HepG2 (cell line): ENCODE measurements around the gene ACSL6. TPM values are rescaled to one million over a fixed set of nuclear protein-coding genes. Genes with fewer than 3 reads are reported as not detected.

Experiments
- ATAC-seq: fragments of 200-7000 bp; cut with Tn5 transposase; 3 replicates; pipeline ENCODE4 v1.9.1; 2020; ENCODE audit warnings: mild to moderate bottlenecking, moderate library complexity
- BruUV-seq: library from RNA; stranded (reverse); fragments of 400-500 nt; replicated peaks from 2 replicates; lab custom pipeline; 2021; lab: Mats Ljungman, UMichigan
- CTCF ChIA-PET: fragments of 300-600 bp; formaldehyde crosslinking; extraction: SDS; loops from one replicate; lab custom pipeline; 2021; ENCODE audit warnings: low total read pairs, inconsistent platforms, low intra/inter-chr PET ratio; lab: Yijun Ruan, JAX
- POLR2A ChIA-PET: fragments of 350-600 bp; sonication (Branson Sonifier 250); formaldehyde crosslinking; loops from one replicate; lab custom pipeline; 2020; ENCODE audit warnings: antibody characterized with exemption, inconsistent platforms; lab: Yijun Ruan, JAX
- DNase-seq: peaks from one replicate; pipeline ENCODE4 v3.0.0-alpha.2; 2015; ENCODE audit warnings: low spot score
- FAIRE-seq: peaks from 3 replicates; lab custom pipeline; 2011; peaks lifted over from hg19 to GRCh38; lab: Jason Lieb, UNC
- H2AFZ ChIP-seq: one replicate; pipeline ENCODE4 v1.6.1; 2011; ENCODE audit warnings: low read length, inconsistent platforms
- H3K27ac ChIP-seq: fragments of 300-600 bp; 3 replicates; pipeline ENCODE4 v1.8.0; 2011; ENCODE audit warnings: mixed run types, mild to moderate bottlenecking, mixed read lengths, low read length, inconsistent platforms; ENCODE audit not compliant: insufficient read depth; ENCODE audit errors: extremely low read length
- H3K27me3 ChIP-seq, 2 experiments: fragments of 200-600 bp in 1 of 2; 2 replicates in 1 of 2; 3 replicates in 1 of 2; pipeline versions ENCODE4 v1.6.0 to v1.8.0; 2011; ENCODE audit warnings: low read length in 2 of 2, mild to moderate bottlenecking in 2 of 2, moderate library complexity in 2 of 2, inconsistent platforms in 1 of 2; ENCODE audit not compliant: insufficient read depth in 2 of 2, control insufficient read depth in 1 of 2
- H3K36me3 ChIP-seq, 2 experiments: fragments of 200-600 bp in 1 of 2; replicated peaks in 1 of 2; 2 replicates in 1 of 2; 3 replicates in 1 of 2; pipeline versions ENCODE4 v1.5.1 to v1.8.0; 2011; ENCODE audit warnings: low read length in 2 of 2, inconsistent platforms in 1 of 2; ENCODE audit not compliant: insufficient read depth in 2 of 2, control insufficient read depth in 1 of 2
- H3K4me1 ChIP-seq: 2 replicates; pipeline ENCODE4 v1.5.1; 2012; ENCODE audit warnings: low read length, inconsistent platforms; ENCODE audit not compliant: insufficient read depth
- H3K4me2 ChIP-seq: 2 replicates; pipeline ENCODE4 v1.6.0; 2011; ENCODE audit warnings: low read depth, low read length, inconsistent platforms
- H3K4me3 ChIP-seq, 3 experiments: fragments of 200-600 bp in 1 of 3; sonication (generic), shearing (Covaris generic) in 1 of 3; replicated peaks in 1 of 3; 2 replicates each; pipeline ENCODE4 v1.5.1; 2011 to 2016; ENCODE audit warnings: low read length in 3 of 3, inconsistent platforms in 2 of 3, low read depth in 2 of 3, mild to moderate bottlenecking in 2 of 3, control low read depth in 1 of 3, mixed read lengths in 1 of 3; ENCODE audit not compliant: insufficient read depth in 1 of 3
- H3K79me2 ChIP-seq: one replicate; pipeline ENCODE4 v1.6.1; 2011; ENCODE audit warnings: low read length, inconsistent platforms; ENCODE audit not compliant: insufficient read depth
- H3K9ac ChIP-seq: 2 replicates; pipeline ENCODE4 v1.6.0; 2011; ENCODE audit warnings: mild to moderate bottlenecking, low read depth, low read length, inconsistent platforms; ENCODE audit not compliant: insufficient read depth
- H3K9me3 ChIP-seq: 2 replicates; pipeline ENCODE4 v1.5.1; 2012; ENCODE audit warnings: mild to moderate bottlenecking, low read length
- H4K20me1 ChIP-seq: 2 replicates; pipeline ENCODE4 v1.6.0; 2011; ENCODE audit warnings: inconsistent platforms, mild to moderate bottlenecking, low read length, moderate library complexity; ENCODE audit not compliant: insufficient read depth
- AKAP8 ChIP-seq: sonication (generic); formaldehyde crosslinking; IDR thresholded peaks from 2 replicates; pipeline ENCODE4 v1.5.1; 2020; ENCODE audit warnings: mild to moderate bottlenecking, missing genetic modification reagents
- ATF7-NPFF ChIP-seq: sonication (generic); formaldehyde crosslinking; IDR thresholded peaks from 2 replicates; pipeline ENCODE4 v1.8.1; 2023; ENCODE audit warnings: mild to moderate bottlenecking, low read depth, missing genetic modification reagents, moderate library complexity
- CEBPB ChIP-seq: IDR thresholded peaks from 2 replicates; pipeline ENCODE4 v1.6.1; 2011; ENCODE audit warnings: low read depth, low read length, improper control_type of control experiment, borderline replicate concordance
- FOXO4 ChIP-seq: sonication (generic); formaldehyde crosslinking; conservative IDR thresholded peaks from 2 replicates; pipeline ENCODE4 v1.8.1; 2023; ENCODE audit warnings: missing genetic modification reagents
- POGK ChIP-seq: sonication (generic); formaldehyde crosslinking; conservative IDR thresholded peaks from 2 replicates; pipeline ENCODE4 v1.8.0; 2022; ENCODE audit warnings: mild to moderate bottlenecking, moderate library complexity, missing genetic modification reagents
- POLR2A ChIP-seq, 2 experiments: IDR thresholded peaks; 2 replicates each; pipeline ENCODE4 v1.6.1; 2011; ENCODE audit warnings: low read depth in 2 of 2, low read length in 2 of 2, mild to moderate bottlenecking in 1 of 2, moderate library complexity in 1 of 2; ENCODE audit not compliant: insufficient read depth in 1 of 2
- STAT6 ChIP-seq: sonication (generic); formaldehyde crosslinking; IDR thresholded peaks from 2 replicates; pipeline ENCODE4 v1.4.0; 2020; ENCODE audit warnings: missing genetic modification reagents, mild to moderate bottlenecking, borderline replicate concordance
- WIZ ChIP-seq: sonication (generic); formaldehyde crosslinking; IDR thresholded peaks from 2 replicates; pipeline ENCODE4 v1.5.1; 2020; ENCODE audit warnings: mild to moderate bottlenecking, missing genetic modification reagents
- ZNF17 ChIP-seq: sonication (generic); formaldehyde crosslinking; IDR thresholded peaks from 2 replicates; pipeline ENCODE4 v1.5.0; 2020; ENCODE audit warnings: mild to moderate bottlenecking, missing genetic modification reagents
- ZNF350 ChIP-seq: sonication (generic); formaldehyde crosslinking; IDR thresholded peaks from 2 replicates; pipeline ENCODE4 v1.4.0; 2020; ENCODE audit warnings: mild to moderate bottlenecking, low read depth, missing genetic modification reagents, borderline replicate concordance
- ZNF704 ChIP-seq: sonication (generic); formaldehyde crosslinking; IDR thresholded peaks from 2 replicates; pipeline ENCODE4 v1.8.1; 2023; ENCODE audit warnings: mild to moderate bottlenecking, inconsistent platforms, moderate library complexity, missing genetic modification reagents, borderline replicate concordance
- ZNF747 ChIP-seq: sonication (generic); formaldehyde crosslinking; IDR thresholded peaks from 2 replicates; pipeline ENCODE4 v1.8.1; 2023; ENCODE audit warnings: missing genetic modification reagents, mild to moderate bottlenecking, borderline replicate concordance
- WGBS: methylation state at CpG from one replicate; pipeline ENCODE4 v1.1.6; 2017; ENCODE audit warnings: low lambda C conversion rate; 5-methylcytosine and 5-hydroxymethylcytosine counted together
- in situ Hi-C: cut with HindIII; loops from 2 replicates; pipeline ENCODE4 v1.10.0; 2017; ENCODE audit warnings: low pct_unique_long_range_greater_than_20kb; ENCODE audit not compliant: extremely low pct_ligation_motif_present
- intact Hi-C: fragments of 100-400 bp; cut with micrococcal nuclease; formaldehyde crosslinking; loops from one replicate; pipeline ENCODE4 v1.10.0; 2022; ENCODE audit not compliant: unreplicated experiment
- polyA plus RNA-seq, 8 experiments: library from polyadenylated mRNA; depleted of rRNA in 3 of 8; stranded (reverse) in 7 of 8; unstranded in 1 of 8; fragments of >200 nt; fragmentation: Illumina TruSeq in 4 of 8; extraction: Trizol in 4 of 8; gene quantifications; 2 replicates each; pipeline versions ENCODE4 v1.2.1 to v1.2.3, GENCODE V29; 2011 to 2016; ENCODE audit warnings: low read depth in 4 of 8, missing spikeins in 1 of 8, mixed read lengths in 1 of 8; ENCODE audit not compliant: insufficient read depth in 1 of 8
- total RNA-seq, 5 experiments: library from RNA; depleted of rRNA; stranded (reverse); fragments of >200 nt; fragmentation: Illumina TruSeq; extraction: Trizol; gene quantifications; 2 replicates each; pipeline ENCODE4 v1.2.3, GENCODE V29; 2016; ENCODE audit warnings: low read depth in 1 of 5

Gene ACSL6
- total and polyA plus RNA-seq, 2 of the 13 experiments (the other 11 are each of a cell fraction or from before 2014, with no cell fraction given) = 3.7 to 3.8 TPM

- Histone ChIP-seq H3K79me2 (no peaks in the 10 kb centered on the region), H3K4me2 (peak overlapping the region; percentile 72), H3K9me3 (no peaks in the 10 kb centered on the region), H3K36me3 (no peaks in the 10 kb centered on the region), H4K20me1 (no peaks in the 10 kb centered on the region), H3K4me3 (peak overlapping the region in 1 of 3 experiments; percentile 12; a peak in 1 of 6 replicates), H3K9ac (peak overlapping the region; percentile 62), H3K4me1 (peaks cover 95% of the 10 kb centered on the region), H3K27me3 (no peaks in the 10 kb centered on the region), H2AFZ (no peak overlapping the region), H3K27ac (peak overlapping the region; percentile 95)
- no peak for ATAC-seq
- intact Hi-C loops = loop anchor here (5.0 kb wide), 3 partner anchors 39 to 124 kb away; no protein-coding TSS in a partner anchor
- CTCF ChIA-PET = no interaction called here
- 0 out of 2 replicates have a peak, but pooled peaks have one; percentile 48 for TF ChIP-seq WIZ (CRISPR knock-in tag)
- TF ChIP-seq ZNF747 (CRISPR knock-in tag) = 0 out of 2 replicates have a peak, but pooled peaks have one; percentile 38
- no peak for TF ChIP-seq ZNF704
- TF ChIP-seq ZNF350 (CRISPR knock-in tag) = no peak
- TF ChIP-seq STAT6 = no peak
- TF ChIP-seq ZNF17 (CRISPR knock-in tag) = no peak
- TF ChIP-seq CEBPB = 0 out of 2 replicates have a peak, but pooled peaks have one; percentile 13
- TF ChIP-seq ATF7-NPFF (CRISPR knock-in tag) = no peak
- no peak for TF ChIP-seq AKAP8 (CRISPR knock-in tag)
- TF ChIP-seq FOXO4 (CRISPR knock-in tag) = 0 out of 2 replicates have a peak, but pooled peaks have one; percentile 83
- TF ChIP-seq POLR2A (IDR thresholded peaks at IDR 0.05; ENCODE audit: insufficient read depth in 1 of 2, low read depth in 2 of 2, low read length in 2 of 2) = 0 out of 4 replicates have a peak, but pooled peaks of 1 of the 2 experiments have one; percentile 8
- 0 out of 2 replicates have a peak, but pooled peaks have one; percentile 0 for TF ChIP-seq POGK (CRISPR knock-in tag)
- DNase-seq = peak; percentile 22
- no TSS peak for BruUV-seq
- in situ Hi-C loops = loop anchor here (10.0 to 25.0 kb wide), 3 partner anchors 386 to 564 kb away; no protein-coding TSS in a partner anchor
- POLR2A ChIA-PET = interaction anchor here (1.3 to 6.8 kb wide), 2 partner anchors 203 to 365 kb away, joined by 4 to 91 read pairs; partner anchors contain the start of gene FNIP1
- FAIRE-seq = peak; percentile 12
- 69% methylated on average over 6 of the region's 7 CpGs for WGBS
These were observed 10.6 kb downstream of the ACSL6 start for GRCh38 chr5:132000677-132001453.
